Urothelium cell line (cell line): ENCODE measurements around the gene KCNQ5.
"Not testable (repeated sequence)": the region's sequence is repeated elsewhere in the genome, so short reads cannot be mapped to it uniquely, and the experiment has no call there.

Experiments used
- DNase-seq: peaks from one replicate; pipeline ENCODE4 v3.0.0; 2011; ENCODE audit warnings: low spot score, mixed read lengths
- FAIRE-seq: peaks from 2 replicates; lab custom pipeline; 2011; peaks lifted over from hg19 to GRCh38; lab: Jason Lieb, UNC

Gene KCNQ5

GRCh38 chr6:72890233-72890632 is 268.4 kb downstream of the KCNQ5 start:
- DNase-seq (no peak), FAIRE-seq (no peak)

- FAIRE-seq (no peak), DNase-seq (no peak)
These were observed 268.8 kb downstream of the KCNQ5 start for GRCh38 chr6:72890671-72891070.

GRCh38 chr6:72892901-72893300 is 271.0 kb downstream of the KCNQ5 start:
- DNase-seq, result no peak
- FAIRE-seq, result no peak

GRCh38 chr6:72894091-72894490 is 272.2 kb downstream of the KCNQ5 start:
- FAIRE-seq (no peak), DNase-seq (no peak)

- not testable (repeated sequence) for FAIRE-seq, DNase-seq
These were observed 276.4 kb downstream of the KCNQ5 start for GRCh38 chr6:72898313-72898712.

GRCh38 chr6:72905705-72906478 is 284.0 kb downstream of the KCNQ5 start:
- DNase-seq (no peak), FAIRE-seq (no peak)

GRCh38 chr6:72911463-72912155 is 289.7 kb downstream of the KCNQ5 start:
- DNase-seq (no peak), FAIRE-seq (no peak)

- FAIRE-seq (no peak), DNase-seq (no peak)
These were observed 291.9 kb downstream of the KCNQ5 start for GRCh38 chr6:72913797-72914196.

GRCh38 chr6:72916298-72916697 is 294.4 kb downstream of the KCNQ5 start:
- no peak for FAIRE-seq
- DNase-seq, result no peak

GRCh38 chr6:72916906-72917305 is 295.0 kb downstream of the KCNQ5 start:
- FAIRE-seq (no peak), DNase-seq (no peak)

- no peak for DNase-seq
- FAIRE-seq, result no peak
These were observed 300.5 kb downstream of the KCNQ5 start for GRCh38 chr6:72922401-72922800.

- DNase-seq, result no peak
These were observed 303.3 kb downstream of the KCNQ5 start for GRCh38 chr6:72925136-72925535.

GRCh38 chr6:72930556-72931132 is 308.8 kb downstream of the KCNQ5 start:
- DNase-seq (no peak), FAIRE-seq (no peak)

More at GRCh38 chr6:72925136-72925535, 303.3 kb downstream of the KCNQ5 start:
- FAIRE-seq, result no peak

GRCh38 chr6:72931325-72931887 is 309.5 kb downstream of the KCNQ5 start:
- DNase-seq (no peak), FAIRE-seq (no peak)

GRCh38 chr6:72933233-72933632 is 311.4 kb downstream of the KCNQ5 start:
- no peak for FAIRE-seq
- no peak for DNase-seq

GRCh38 chr6:72936766-72937559 is 315.1 kb downstream of the KCNQ5 start:
- FAIRE-seq (no peak), DNase-seq (no peak)

GRCh38 chr6:72938104-72938503 is 316.2 kb downstream of the KCNQ5 start:
- DNase-seq (no peak), FAIRE-seq (no peak)

GRCh38 chr6:72939004-72939403 is 317.1 kb downstream of the KCNQ5 start:
- no peak for DNase-seq

GRCh38 chr6:72940265-72940664 is 318.4 kb downstream of the KCNQ5 start:
- DNase-seq (no peak), FAIRE-seq (peak; percentile 20)

More at GRCh38 chr6:72939004-72939403, 317.1 kb downstream of the KCNQ5 start:
- FAIRE-seq, result no peak

- FAIRE-seq (no peak), DNase-seq (no peak)
These were observed 319.4 kb downstream of the KCNQ5 start for GRCh38 chr6:72941263-72941662.

- no peak for DNase-seq
- no peak for FAIRE-seq
These were observed 319.9 kb downstream of the KCNQ5 start for GRCh38 chr6:72941751-72942150.
